T-cell (primary cell): Measurements from ENCODE around the gene GNG14. TPM values are rescaled to one million over a fixed set of nuclear protein-coding genes. Genes with fewer than 3 reads are reported as not detected.

Experiments
- ATAC-seq, 4 experiments: fragments of 200-7000 bp in 3 of 4; fragments of 150-1000 bp in 1 of 4; cut with Tn5 transposase; replicated peaks in 1 of 4; 1 replicate in 3 of 4; 2 replicates in 1 of 4; pipeline ENCODE4 v1.10.0; 2021; ENCODE audit warnings: moderate library complexity in 3 of 4, mild to moderate bottlenecking in 2 of 4, moderate number of reproducible peaks in 1 of 4
- CTCF ChIA-PET, 2 donors: fragments of 300-600 bp; sonication (Branson Sonifier 250); formaldehyde crosslinking; loops; one replicate each; lab custom pipeline; 2022; ENCODE audit warnings: antibody characterized with exemption in 2 of 2; lab: Charles Lee
- POLR2A ChIA-PET, 2 donors: fragments of 300-600 bp; sonication (Branson Sonifier 250); formaldehyde crosslinking; loops; one replicate each; lab custom pipeline; 2022; ENCODE audit warnings: antibody characterized with exemption in 2 of 2; lab: Charles Lee
- DNase-seq, 35 experiments: peaks; one replicate each; pipeline versions ENCODE4 v3.0.0 to v3.0.0-alpha.2; 2013 to 2023
- H3K27ac ChIP-seq: one replicate; pipeline ENCODE4 v1.5.1; 2013; ENCODE audit warnings: low read length
- H3K27me3 ChIP-seq, 2 experiments: replicated peaks in 1 of 2; 1 replicate in 1 of 2; 2 replicates in 1 of 2; pipeline versions ENCODE4 v1.6.1 to v1.7.0; 2013; ENCODE audit warnings: low read length in 1 of 2, mixed read lengths in 1 of 2; ENCODE audit not compliant: control insufficient read depth in 2 of 2, insufficient read depth in 2 of 2; ENCODE audit errors: extremely low read depth in 1 of 2
- H3K36me3 ChIP-seq, 2 donors: 1 replicate in 1 of 2; 2 replicates in 1 of 2; pipeline versions ENCODE4 v1.6.1 to v1.7.0; 2013; ENCODE audit warnings: low read length in 1 of 2; ENCODE audit not compliant: control insufficient read depth in 2 of 2, insufficient read depth in 1 of 2; ENCODE audit errors: extremely low read depth in 1 of 2
- H3K4me1 ChIP-seq, 2 experiments: 1 replicate in 1 of 2; 2 replicates in 1 of 2; pipeline versions ENCODE4 v1.6.1 to v1.7.0; 2013; ENCODE audit warnings: low read length in 2 of 2, mixed read lengths in 1 of 2; ENCODE audit not compliant: insufficient read depth in 2 of 2, control insufficient read depth in 1 of 2; ENCODE audit errors: extremely low read depth in 1 of 2
- H3K4me3 ChIP-seq, 2 donors: 1 replicate in 1 of 2; 2 replicates in 1 of 2; pipeline versions ENCODE4 v1.5.1 to v1.7.0; 2013; ENCODE audit warnings: mild to moderate bottlenecking in 2 of 2, low read length in 1 of 2, moderate library complexity in 1 of 2; ENCODE audit not compliant: control insufficient read depth in 1 of 2; ENCODE audit errors: extremely low read depth in 1 of 2
- H3K9me3 ChIP-seq: 2 replicates; pipeline ENCODE4 v1.7.0; 2013
- H3K27ac Mint-ChIP-seq, 2 donors: one replicate each; pipeline ENCODE4 v1.8.0; 2020 to 2021; ENCODE audit warnings: mild to moderate bottlenecking in 2 of 2, mixed read lengths in 2 of 2
- H3K27me3 Mint-ChIP-seq, 2 donors: one replicate each; pipeline ENCODE4 v1.8.0; 2021 to 2022; ENCODE audit warnings: mixed read lengths in 2 of 2
- H3K36me3 Mint-ChIP-seq: one replicate; pipeline ENCODE4 v1.8.0; 2021; ENCODE audit warnings: mixed read lengths
- H3K4me1 Mint-ChIP-seq, 3 donors: one replicate each; pipeline ENCODE4 v1.8.0; 2020 to 2022; ENCODE audit warnings: mixed read lengths in 3 of 3, mild to moderate bottlenecking in 1 of 3
- H3K4me3 Mint-ChIP-seq, 3 donors: one replicate each; pipeline ENCODE4 v1.8.0; 2020 to 2022; ENCODE audit warnings: mild to moderate bottlenecking in 3 of 3, mixed read lengths in 3 of 3, moderate library complexity in 3 of 3
- H3K9me3 Mint-ChIP-seq, 3 donors: one replicate each; pipeline ENCODE4 v1.8.0; 2020 to 2022; ENCODE audit warnings: mixed read lengths in 3 of 3
- WGBS: methylation state at CpG from one replicate; pipeline ENCODE4 v1.1.5; 2013; ENCODE audit warnings: missing lambda C conversion rate; ENCODE audit not compliant: insufficient coverage; 5-methylcytosine and 5-hydroxymethylcytosine counted together
- total RNA-seq, 35 experiments: library from RNA in 6 of 35; stranded (reverse) in 6 of 35; fragments of 120-200 nt in 1 of 35; gene quantifications; one replicate each; pipeline versions ENCODE4 v1.2.1 to v1.2.4 and lab custom pipeline; 2013 to 2026

GNG14 gene
- total RNA-seq, 5 donors from 2014 or later (not counting 1 experiment from before 2014, with no cell fraction given) = not detected

GRCh38 chr19:12665671-12666264 lies 22.0 kb upstream of the GNG14 start:
- CTCF ChIA-PET = interaction anchor here in 1 of 2 donors (0.5 to 1.7 kb wide), 5 partner anchors 26 to 132 kb away, joined by 3 to 6 read pairs (median 5); no protein-coding TSS in a partner anchor

GRCh38 chr19:12666265-12667048 lies 21.3 kb upstream of the GNG14 start, which contains the start of the genes MAN2B1 and WDR83:
Gene MAN2B1 (minus strand): TSS chr19:12666742. CDS start chr19:12666701, 41 bp downstream.
Gene WDR83 (plus strand): TSS chr19:12666807. CDS start chr19:12669791, 2,984 bp downstream.
- H3K36me3 ChIP-seq = peaks cover 0 to 40% of the 10 kb centered on the region in 2 donors
- under 1% methylated on average over 46 of the region's 46 CpGs for WGBS
- ChIA-PET POLR2A (interaction anchor here in 1 of 2 donors (0.6 kb wide), 1 partner anchor 1291 kb away, joined by 3 read pairs; no protein-coding TSS in a partner anchor), CTCF (interaction anchor here in 1 of 2 donors (1.0 to 1.7 kb wide), 3 partner anchors 26 to 102 kb away, joined by 3 to 6 read pairs (median 4); no protein-coding TSS in a partner anchor)
- H3K4me1 ChIP-seq = peaks cover 23 to 62% of the 10 kb centered on the region in 2 experiments
- H3K36me3 Mint-ChIP-seq = peaks cover 3% of the 10 kb centered on the region
- H3K4me1 Mint-ChIP-seq = peaks cover 50 to 66% (median 51%) of the 10 kb centered on the region in 3 donors
- H3K9me3 Mint-ChIP-seq = no peaks in the 10 kb centered on the region
- peak within 1 kb of the TSS; percentile 91 to 97 (median 93) for H3K4me3 Mint-ChIP-seq
- peak within 1 kb of the TSS; percentile 69 to 100 for H3K27ac Mint-ChIP-seq
- ATAC-seq = peak; percentile 80 to 82 (median 80)
- H3K27ac ChIP-seq = peak within 1 kb of the TSS; percentile 82
- peak; percentile 52 to 90 (median 70) for DNase-seq
- H3K27me3 ChIP-seq = no peaks in the 10 kb centered on the region
- H3K9me3 ChIP-seq = no peaks in the 10 kb centered on the region
- H3K27me3 Mint-ChIP-seq = no peaks in the 10 kb centered on the region
- peak within 1 kb of the TSS; percentile 84 to 89 for H3K4me3 ChIP-seq

More at GRCh38 chr19:12665671-12666264, 22.0 kb upstream of the GNG14 start:
- Mint-ChIP-seq H3K4me1 (peaks cover 50 to 66% (median 51%) of the 10 kb centered on the region in 3 donors), H3K4me3 (peak overlapping the region; percentile 91 to 97 (median 93)), H3K27ac (peak overlapping the region; percentile 69 to 87), H3K36me3 (peaks cover 10% of the 10 kb centered on the region), H3K27me3 (no peaks in the 10 kb centered on the region), H3K9me3 (no peaks in the 10 kb centered on the region)
- peak in 1 of 35 experiments; percentile 26 for DNase-seq
- no CpG with 5 or more reads among the region's 12 CpGs for WGBS
- POLR2A ChIA-PET = no interaction called here
- Histone ChIP-seq H3K36me3 (peaks cover 0 to 47% of the 10 kb centered on the region in 2 donors), H3K27me3 (no peaks in the 10 kb centered on the region), H3K9me3 (no peaks in the 10 kb centered on the region), H3K4me1 (peaks cover 23 to 61% of the 10 kb centered on the region in 2 experiments), H3K4me3 (peak overlapping the region; percentile 84 to 89), H3K27ac (peak overlapping the region; percentile 82)
- ATAC-seq = peak in 1 of 4 experiments; percentile 3

DNA sequence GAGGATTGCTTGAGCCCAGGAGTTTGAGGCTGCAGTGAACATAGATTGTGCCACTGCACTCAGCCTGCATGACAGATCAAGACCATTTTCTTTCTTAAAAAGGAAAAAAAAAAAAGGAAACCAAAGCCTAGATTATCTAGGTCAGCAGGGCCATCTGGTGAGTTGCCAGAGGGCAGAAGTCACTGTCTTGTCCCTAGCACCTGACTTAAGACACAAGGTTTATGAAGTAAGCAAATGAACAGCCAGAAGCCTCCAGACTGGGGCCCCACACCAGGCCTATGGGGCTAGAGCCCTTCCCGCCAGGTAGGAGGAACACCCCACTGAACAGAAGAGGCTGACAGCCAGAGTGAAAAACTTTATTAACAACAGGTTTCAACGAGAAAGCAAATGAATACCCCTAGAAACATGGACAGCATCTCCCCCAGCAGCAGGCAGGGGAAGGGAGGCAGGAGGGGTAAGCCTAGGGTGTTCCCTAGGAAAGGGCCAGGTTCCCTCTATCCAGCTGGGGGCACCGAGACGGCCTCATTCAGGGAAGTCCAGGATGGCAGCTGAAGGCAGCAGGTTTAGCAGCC lies 20.0 kb upstream of the GNG14 start:
- H3K4me3 Mint-ChIP-seq = peak overlapping the region; percentile 91 to 97 (median 93)
- Histone ChIP-seq H3K27ac (no peak overlapping the region), H3K27me3 (no peaks in the 10 kb centered on the region), H3K4me1 (peaks cover 23 to 66% of the 10 kb centered on the region in 2 experiments), H3K4me3 (peak overlapping the region in 1 of 2 donors; percentile 99), H3K9me3 (no peaks in the 10 kb centered on the region), H3K36me3 (peaks cover 0 to 32% of the 10 kb centered on the region in 2 donors)
- no peak for ATAC-seq
- H3K27ac Mint-ChIP-seq = peak overlapping the region; percentile 100
- ChIA-PET POLR2A (no interaction called here), CTCF (interaction anchor here in 1 of 2 donors (0.5 kb wide), 1 partner anchor 103 kb away, joined by 3 read pairs; no protein-coding TSS in a partner anchor)
- DNase-seq = no peak
- no peaks in the 10 kb centered on the region for H3K9me3 Mint-ChIP-seq
- peaks cover 3% of the 10 kb centered on the region for H3K36me3 Mint-ChIP-seq
- H3K4me1 Mint-ChIP-seq = peaks cover 56 to 70% (median 58%) of the 10 kb centered on the region in 3 donors
- 100% methylated on average over 2 of the region's 4 CpGs for WGBS
- no peaks in the 10 kb centered on the region for H3K27me3 Mint-ChIP-seq

DNA sequence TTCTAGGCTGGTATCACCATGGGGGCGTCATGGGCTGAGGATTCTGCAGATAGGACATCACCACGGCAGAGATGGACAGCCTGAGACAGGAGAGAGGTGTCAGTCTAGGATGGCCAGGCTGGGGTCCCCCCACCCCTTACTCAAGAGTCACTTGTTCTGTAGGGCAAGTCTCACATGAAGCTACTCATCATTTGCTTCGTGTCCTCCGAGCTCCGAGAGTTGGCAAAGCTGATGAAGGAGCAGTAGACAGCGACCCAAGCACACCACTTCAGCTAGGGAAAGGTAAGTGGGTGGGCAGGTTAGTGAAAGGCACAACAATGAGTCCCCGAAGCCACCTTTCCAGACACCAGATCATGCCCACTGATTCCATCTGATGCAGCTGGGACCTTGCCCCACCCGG lies 19.5 kb upstream of the GNG14 start:
- CTCF ChIA-PET = interaction anchor here in 1 of 2 donors (1.3 to 1.5 kb wide), 2 partner anchors 28 to 89 kb away, joined by 3 to 7 read pairs; no protein-coding TSS in a partner anchor
- H3K9me3 ChIP-seq = no peaks in the 10 kb centered on the region
- peaks cover 3% of the 10 kb centered on the region for H3K36me3 Mint-ChIP-seq
- H3K27ac ChIP-seq = peak overlapping the region; percentile 97
- H3K27me3 Mint-ChIP-seq = no peaks in the 10 kb centered on the region
- ATAC-seq (no peak), DNase-seq (no peak)
- H3K27me3 ChIP-seq = no peaks in the 10 kb centered on the region
- H3K4me3 Mint-ChIP-seq = peak overlapping the region; percentile 91 to 97 (median 93)
- POLR2A ChIA-PET = no interaction called here
- H3K4me1 Mint-ChIP-seq = peaks cover 56 to 68% (median 58%) of the 10 kb centered on the region in 3 donors
- peak overlapping the region; percentile 91 to 99 for H3K4me3 ChIP-seq
- H3K4me1 ChIP-seq = peaks cover 23 to 66% of the 10 kb centered on the region in 2 experiments
- peak overlapping the region; percentile 100 for H3K27ac Mint-ChIP-seq
- H3K9me3 Mint-ChIP-seq = no peaks in the 10 kb centered on the region
- H3K36me3 ChIP-seq = peaks cover 3 to 31% of the 10 kb centered on the region in 2 donors
- WGBS = 88% methylated on average over 3 of the region's 8 CpGs

- POLR2A ChIA-PET = no interaction called here
- CTCF ChIA-PET = interaction anchor here in 1 of 2 donors (0.6 to 1.5 kb wide), 5 partner anchors 10 to 1072 kb away, joined by 3 to 7 read pairs (median 4); no protein-coding TSS in a partner anchor
- peak overlapping the region; percentile 91 to 99 for H3K4me3 ChIP-seq
- Mint-ChIP-seq H3K4me3 (peak overlapping the region; percentile 91 to 97 (median 93)), H3K36me3 (no peaks in the 10 kb centered on the region), H3K27me3 (no peaks in the 10 kb centered on the region), H3K27ac (peak overlapping the region; percentile 100), H3K4me1 (peaks cover 56 to 64% (median 58%) of the 10 kb centered on the region in 3 donors), H3K9me3 (no peaks in the 10 kb centered on the region)
- WGBS = under 1% methylated on average over 24 of the region's 24 CpGs
- peaks cover 3 to 30% of the 10 kb centered on the region in 2 donors for H3K36me3 ChIP-seq
- peaks cover 23 to 62% of the 10 kb centered on the region in 2 experiments for H3K4me1 ChIP-seq
- no peaks in the 10 kb centered on the region for H3K9me3 ChIP-seq
- peak in 34 of 35 experiments; percentile 30 to 83 (median 74) for DNase-seq
- no peaks in the 10 kb centered on the region for H3K27me3 ChIP-seq
- peak overlapping the region; percentile 97 for H3K27ac ChIP-seq
- ATAC-seq = peak; percentile 3 to 55 (median 12)
Observed at GRCh38 chr19:12668932-12669269, 18.9 kb upstream of the GNG14 start.
